ENCODE data around the gene EFS.
"Not testable (repeated sequence)": the region's sequence is repeated elsewhere in the genome, so short reads cannot be mapped to it uniquely, and the experiment has no call there.

Gene EFS

DNA sequence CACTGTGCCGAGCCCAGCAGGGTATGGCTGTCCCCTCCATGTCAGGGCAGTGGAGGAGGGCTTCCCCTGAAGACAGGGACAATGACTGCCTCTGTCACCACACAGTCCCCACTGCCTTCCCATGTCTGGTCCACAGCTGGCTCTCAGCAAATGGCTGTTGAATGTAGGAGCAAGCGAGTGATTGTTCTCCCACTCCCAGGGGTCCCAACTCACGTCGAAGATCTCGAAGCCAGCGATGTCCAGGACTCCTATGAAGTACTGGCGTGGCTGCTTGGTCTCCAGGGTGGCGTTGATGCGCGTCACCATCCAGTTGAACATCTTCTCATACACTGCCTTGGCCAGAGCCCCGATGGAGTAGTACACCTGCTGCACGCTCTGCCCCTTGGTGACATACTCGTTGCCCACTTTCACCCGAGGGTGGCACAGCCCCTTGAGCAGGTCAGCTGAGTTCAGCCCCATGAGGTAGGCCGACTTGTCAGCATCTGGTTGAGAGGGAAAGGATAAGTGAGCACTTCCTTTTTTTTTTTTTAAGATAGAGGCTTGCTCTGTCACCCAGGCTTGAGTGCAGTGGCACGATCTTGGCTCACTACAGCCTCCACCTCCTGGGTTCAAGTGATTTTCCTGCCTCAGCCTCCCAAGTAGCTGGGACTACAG is 35.7 kb upstream of the EFS start:
- H3K4me3 ChIP-seq (ENCODE audit: low read length); DNase-seq (ENCODE audit: low read depth, low spot score): not testable (repeated sequence)

DNA sequence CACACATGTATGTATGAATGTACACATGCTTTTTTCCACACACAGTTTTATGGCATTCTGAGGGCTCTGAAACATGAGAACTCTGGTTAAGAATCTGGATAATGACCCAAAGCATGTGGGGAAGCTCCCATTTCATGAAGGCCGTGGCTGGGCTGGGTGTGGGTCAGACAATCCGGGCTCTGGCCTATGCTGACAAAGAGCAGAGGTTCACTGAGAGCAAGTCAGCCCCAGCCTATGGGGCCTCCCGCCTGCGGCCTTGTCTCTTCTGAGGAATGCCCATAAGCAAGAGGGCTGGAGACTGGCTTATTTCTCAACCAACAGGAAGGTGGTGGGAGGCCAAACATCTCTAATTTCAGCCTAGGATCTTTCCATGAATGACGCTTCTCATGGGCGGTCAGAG is 34.6 kb upstream of the EFS start:
- DNase-seq (ENCODE audit: low read depth, low spot score) = no peak
- no peak overlapping the region for H3K4me3 ChIP-seq (ENCODE audit: low read length)

DNA sequence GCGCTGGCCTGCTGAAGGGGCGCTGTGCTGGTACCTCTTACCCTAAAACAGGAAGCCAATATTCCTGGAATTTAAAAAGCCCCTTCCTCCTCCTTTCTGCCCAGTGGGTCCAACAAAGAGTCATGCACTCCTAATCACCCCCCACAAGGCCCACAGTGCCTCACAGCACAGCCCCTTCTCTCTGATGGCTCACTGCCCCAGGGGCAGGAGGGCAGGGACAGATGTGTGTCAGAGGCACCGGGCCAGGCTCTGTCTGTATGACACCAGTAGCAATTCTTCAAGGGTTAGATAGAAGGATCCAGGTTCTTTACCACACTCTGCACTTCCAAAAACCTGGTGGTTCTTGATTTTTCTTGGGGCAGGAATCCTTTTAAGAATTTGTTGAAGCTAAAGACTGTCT is 34.2 kb upstream of the EFS start:
- H3K4me3 ChIP-seq (ENCODE audit: low read length) = no peak overlapping the region
- no peak for DNase-seq (ENCODE audit: low read depth, low spot score)

DNA sequence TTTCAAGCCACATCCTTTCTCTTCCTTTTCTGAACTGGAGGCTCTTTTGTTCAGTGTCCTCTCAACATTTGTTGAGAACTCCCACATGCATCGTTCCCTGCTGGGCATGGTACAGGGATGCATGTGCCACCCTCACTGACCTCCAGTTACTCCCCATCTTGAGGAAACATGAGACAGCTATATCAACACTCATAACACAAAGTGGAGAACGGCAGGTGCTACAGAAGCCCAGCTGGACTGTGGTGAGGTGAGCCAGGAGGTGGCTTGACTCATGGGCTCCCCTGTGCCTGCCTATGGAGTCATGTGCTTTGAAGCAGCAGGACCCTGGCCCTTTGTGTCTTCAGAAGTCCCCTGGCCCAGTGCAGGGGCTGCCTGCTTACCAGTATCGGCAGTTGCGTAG is 33.4 kb upstream of the EFS start:
- H3K4me3 ChIP-seq (ENCODE audit: low read length) = no peak overlapping the region
- no peak for DNase-seq (ENCODE audit: low read depth, low spot score)

DNA sequence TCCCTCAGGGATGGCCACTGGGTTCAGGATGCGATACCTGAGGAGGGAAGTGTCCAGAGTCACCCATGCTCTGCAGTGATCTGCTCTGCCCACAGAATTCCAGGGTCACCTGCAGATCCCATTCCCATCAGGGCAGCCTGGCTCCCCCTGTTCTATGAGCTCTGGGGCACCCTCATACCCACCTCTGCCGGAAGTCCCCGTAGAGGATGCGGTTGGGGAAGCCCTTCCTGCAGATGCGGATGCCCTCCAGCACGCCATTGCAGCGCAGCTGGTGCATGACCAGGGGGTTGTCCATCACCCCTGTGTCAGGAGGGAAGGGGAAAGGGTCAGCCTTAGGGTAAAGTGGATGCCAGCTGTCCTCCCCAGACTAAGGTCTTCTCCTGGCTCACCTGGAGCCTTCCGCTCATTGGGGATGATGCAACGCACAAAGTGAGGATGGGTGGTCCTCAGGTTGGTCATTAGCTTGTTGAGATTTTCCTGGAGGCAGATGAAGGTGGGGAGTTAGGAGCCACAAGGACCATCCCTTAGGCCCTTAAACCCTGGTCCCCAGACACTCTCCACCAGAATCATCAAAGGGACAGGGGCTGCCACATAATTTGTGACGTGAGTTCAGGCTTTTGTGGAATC is 31.9 kb upstream of the EFS start:
- DNase-seq (ENCODE audit: low read depth, low spot score) = no peak
- H3K4me3 ChIP-seq (ENCODE audit: low read length) = no peak overlapping the region

DNA sequence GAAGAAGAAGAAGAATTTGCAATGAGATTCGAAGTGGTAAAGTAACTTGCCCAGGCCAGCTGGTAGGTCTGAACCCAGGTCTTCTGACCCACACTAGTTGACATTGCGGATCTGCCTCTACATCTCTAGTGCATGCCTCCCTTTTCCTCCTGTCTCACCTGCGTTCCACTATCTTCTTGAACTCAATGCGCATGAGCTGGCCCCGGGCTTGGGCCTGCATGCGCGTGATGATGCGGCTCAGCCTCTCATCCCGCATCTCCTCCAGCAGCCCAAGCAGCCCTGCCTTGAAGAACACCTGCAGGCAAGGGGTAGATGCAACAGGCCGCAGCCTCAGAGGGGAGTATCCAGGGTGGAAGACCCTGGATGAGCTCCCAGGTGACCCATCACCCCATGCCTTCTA is 31.2 kb upstream of the EFS start:
- no peak overlapping the region for H3K4me3 ChIP-seq (ENCODE audit: low read length)
- no peak for DNase-seq (ENCODE audit: low read depth, low spot score)

DNA sequence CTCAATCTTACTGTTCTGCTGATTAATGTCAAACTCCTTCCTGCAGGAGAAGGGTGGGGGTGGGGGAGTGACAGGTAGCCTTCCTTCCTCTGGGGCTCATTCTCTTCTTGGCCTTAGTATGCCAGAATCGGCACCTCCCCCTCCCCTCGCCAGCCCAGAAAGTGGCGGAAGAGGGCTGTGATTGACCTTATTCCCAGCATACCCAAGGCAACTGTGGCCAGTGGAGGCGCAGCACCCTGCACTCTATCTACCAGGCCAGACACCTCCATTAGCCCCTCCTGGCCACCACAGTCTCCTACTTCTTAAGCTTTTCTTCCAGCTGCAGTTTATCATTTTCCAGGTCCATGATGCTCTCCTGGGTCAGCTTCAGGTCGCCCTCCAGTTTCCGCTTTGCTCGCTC is 27.6 kb upstream of the EFS start:
- H3K4me3 ChIP-seq (ENCODE audit: low read length) = no peak overlapping the region
- DNase-seq (ENCODE audit: low read depth, low spot score) = no peak

DNA sequence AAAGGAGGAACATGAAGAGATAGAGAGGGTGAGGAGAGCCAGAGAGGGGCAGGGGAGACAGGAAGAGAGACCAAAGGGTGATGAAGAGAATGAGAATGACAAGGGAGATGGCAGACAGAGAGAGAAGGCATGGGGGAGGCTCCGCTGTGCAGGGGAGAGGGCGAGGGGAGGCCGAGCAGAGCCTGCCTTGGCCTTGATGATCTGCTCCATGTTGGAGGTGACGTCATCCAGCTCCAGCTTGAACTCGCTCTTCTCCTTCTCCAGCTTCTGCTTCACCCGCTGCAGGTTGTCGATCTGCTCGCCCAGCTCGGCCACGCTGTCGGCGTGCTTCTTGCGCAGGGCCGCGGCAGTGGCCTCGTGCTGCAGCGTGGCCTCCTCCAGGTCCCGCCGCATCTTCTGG is 24.9 kb upstream of the EFS start:
- DNase-seq (ENCODE audit: low read depth, low spot score); H3K4me3 ChIP-seq (ENCODE audit: low read length): not testable (repeated sequence)

DNA sequence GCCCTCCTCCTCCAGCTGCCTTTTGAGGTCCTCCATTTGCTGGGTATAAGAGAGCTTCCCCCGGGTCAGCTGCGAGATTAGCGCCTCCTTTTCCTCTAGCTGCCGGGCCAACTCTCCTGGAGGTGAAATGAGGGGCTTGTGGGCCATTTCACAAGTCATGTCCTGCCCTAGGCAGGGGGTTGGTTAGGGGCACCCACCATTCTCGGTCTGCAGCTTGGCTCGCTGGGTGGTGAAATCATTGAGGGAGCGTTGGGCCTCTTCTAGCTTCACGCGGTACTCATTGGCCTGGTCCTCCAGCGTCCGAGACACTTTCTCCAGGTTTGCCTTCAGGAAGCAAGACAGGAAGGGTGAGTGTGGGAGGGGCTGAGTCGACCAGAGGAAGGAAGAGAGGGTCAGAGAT is 24.4 kb upstream of the EFS start:
- DNase-seq (ENCODE audit: low read depth, low spot score) = no peak
- H3K4me3 ChIP-seq (ENCODE audit: low read length) = no peak overlapping the region

DNA sequence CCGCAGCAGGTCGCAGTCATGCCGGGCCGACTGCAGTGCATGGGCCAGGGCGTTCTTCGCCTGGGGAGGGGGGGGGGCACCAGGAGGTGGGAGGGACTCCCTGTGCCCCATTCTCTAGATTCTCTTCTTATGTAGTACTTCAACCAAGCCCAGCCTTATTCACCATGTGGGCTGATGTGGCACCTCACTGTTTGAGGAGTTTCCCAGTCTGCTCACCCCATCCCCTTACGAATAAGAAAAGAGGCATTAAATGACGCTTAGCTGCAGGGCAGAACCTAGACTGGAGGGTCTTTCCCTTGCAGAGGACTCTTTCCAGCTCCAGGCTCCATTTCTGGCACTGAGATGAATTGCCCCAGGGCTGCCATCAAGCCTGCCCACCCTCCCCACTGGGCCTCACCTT is 24.0 kb upstream of the EFS start:
- no peak for DNase-seq (ENCODE audit: low read depth, low spot score)
- no peak overlapping the region for H3K4me3 ChIP-seq (ENCODE audit: low read length)

DNA sequence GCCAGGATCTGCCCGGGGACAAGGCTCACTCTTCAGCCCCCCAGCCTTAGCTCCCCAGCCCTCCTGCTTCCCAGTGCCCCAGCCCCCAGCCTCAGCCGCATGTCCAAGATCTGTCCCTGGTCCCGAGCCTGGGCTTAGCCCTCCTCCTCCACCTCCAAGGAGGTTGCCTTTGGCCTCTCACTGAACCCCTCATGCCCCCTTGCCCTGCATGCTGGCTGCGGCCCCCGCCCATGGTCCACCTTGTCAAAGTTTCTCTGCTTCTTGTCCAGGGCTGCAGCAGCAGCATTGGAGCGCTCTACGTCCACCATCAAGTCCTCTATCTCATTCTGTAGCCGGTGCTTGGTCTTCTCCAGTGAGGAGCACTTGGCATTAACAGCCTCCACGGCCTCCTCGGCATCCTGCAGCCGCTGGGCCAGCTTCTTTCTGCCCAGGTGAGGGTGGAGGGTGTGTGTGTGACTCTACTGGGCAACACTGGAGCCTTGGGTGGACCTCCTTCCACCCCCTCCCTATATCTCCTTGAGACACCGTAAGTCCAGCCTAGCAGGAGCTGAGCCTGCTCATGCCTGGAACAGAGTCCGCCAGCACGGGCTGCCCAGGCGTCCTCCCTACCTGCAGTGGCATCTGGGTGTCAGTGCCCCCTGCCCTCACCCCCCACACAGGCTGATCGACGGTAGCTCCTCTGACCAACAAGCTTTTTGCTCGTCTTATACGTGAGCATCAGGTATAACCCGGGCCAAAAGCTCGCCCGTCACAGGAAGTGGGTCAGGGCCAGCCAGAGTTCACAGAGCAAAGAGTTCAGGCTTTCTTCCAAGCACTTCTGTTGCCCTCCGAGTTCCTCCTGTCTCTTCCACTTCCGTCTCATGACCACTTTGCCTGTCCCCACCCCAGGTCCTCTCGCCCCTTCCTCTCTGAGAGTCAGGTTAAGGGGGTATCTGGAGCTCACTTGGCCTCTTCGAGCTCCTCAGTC is 23.2 kb upstream of the EFS start:
- no peak for DNase-seq (ENCODE audit: low read depth, low spot score)
- H3K4me3 ChIP-seq (ENCODE audit: low read length) = no peak overlapping the region

DNA sequence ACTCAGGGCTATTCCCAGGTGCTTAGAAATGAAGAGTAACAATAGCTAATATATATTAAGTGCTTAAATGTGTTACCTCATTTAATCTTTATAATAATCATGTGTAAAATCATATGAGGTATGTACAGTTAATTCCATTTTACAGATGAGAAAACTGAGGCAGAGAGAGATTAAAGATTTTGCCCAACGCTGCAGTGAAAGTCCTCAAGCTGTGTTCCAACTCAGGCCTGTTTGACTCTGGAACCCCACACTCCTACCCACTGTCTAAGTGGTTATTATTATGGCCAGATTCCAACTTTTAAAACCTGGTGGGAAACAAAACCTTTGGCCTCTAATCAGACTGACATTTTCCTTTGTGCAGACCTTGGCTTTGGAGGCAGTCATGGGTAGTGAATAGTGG is 22.0 kb upstream of the EFS start:
- H3K4me3 ChIP-seq (ENCODE audit: low read length) = no peak overlapping the region
- no peak for DNase-seq (ENCODE audit: low read depth, low spot score)

DNA sequence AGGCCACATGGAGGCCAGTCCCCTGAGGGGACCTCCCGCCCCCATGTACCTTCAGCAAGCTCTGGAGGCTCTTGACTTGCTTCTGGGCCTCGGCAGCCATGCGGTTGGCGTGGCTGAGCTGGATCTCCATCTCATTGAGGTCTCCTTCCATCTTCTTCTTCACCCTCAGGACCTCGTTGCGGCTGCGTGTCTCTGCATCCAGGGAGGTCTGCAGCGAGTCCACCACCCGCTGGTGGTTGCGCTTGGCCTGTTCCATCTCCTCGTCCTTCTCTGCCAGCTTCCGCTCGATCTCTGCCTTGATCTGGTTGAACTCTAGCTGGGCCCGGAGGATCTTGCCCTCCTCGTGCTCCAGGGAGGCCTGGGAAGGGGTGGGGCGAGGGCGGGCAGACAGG is 21.3 kb upstream of the EFS start:
- H3K4me3 ChIP-seq (ENCODE audit: low read length); DNase-seq (ENCODE audit: low read depth, low spot score): not testable (repeated sequence)

DNA sequence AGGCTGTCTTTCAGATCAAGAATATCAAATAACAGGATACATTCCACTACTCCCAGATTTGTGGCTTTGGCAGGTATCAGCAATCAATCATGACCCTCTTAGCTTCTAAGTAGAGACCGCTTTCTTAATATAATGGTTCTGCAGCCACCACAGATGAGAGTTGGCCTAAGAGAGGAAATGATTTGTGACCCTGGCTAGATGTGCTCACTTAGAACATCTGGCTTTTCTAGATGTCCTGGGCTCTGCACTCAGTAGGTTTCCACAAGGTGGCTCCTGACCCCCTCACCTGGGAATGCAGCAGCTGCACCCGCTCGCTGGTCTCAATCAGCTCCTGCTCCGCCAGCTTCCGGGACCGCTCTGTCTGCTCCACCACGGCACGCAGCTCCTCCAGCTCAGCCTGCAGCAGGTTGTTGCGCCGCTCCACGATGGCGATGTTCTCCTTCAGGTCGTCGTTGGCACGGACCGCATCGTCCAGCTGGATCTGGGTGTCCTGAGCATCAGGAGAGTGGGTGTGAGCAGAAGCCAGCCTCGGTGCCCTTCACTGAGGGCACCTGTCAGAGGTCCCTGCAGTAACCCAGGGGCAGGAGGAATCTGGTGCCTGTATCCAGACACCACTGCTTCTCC is 20.8 kb upstream of the EFS start:
- H3K4me3 ChIP-seq (ENCODE audit: low read length) = no peak overlapping the region
- DNase-seq (ENCODE audit: low read depth, low spot score) = no peak

DNA sequence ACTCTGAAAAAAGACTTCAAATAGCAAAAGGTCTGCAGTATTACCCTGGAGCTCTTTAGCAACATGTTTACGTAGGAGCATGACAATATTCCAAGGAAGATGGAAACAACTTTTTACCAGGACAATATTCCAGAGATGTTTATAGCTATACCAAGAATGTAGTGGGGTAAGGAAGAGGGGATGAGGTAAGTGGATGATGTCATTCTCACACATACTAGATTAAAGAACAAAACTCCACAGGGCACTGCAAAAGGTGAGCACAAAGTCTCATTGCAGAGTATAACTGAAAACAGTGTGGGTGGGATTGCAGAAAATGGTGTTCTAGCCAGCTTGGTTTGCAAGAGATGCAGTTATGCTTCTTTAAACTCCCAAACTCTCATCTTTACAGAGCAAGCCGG is 20.3 kb upstream of the EFS start:
- no peak for DNase-seq (ENCODE audit: low read depth, low spot score)
- no peak overlapping the region for H3K4me3 ChIP-seq (ENCODE audit: low read length)

DNA sequence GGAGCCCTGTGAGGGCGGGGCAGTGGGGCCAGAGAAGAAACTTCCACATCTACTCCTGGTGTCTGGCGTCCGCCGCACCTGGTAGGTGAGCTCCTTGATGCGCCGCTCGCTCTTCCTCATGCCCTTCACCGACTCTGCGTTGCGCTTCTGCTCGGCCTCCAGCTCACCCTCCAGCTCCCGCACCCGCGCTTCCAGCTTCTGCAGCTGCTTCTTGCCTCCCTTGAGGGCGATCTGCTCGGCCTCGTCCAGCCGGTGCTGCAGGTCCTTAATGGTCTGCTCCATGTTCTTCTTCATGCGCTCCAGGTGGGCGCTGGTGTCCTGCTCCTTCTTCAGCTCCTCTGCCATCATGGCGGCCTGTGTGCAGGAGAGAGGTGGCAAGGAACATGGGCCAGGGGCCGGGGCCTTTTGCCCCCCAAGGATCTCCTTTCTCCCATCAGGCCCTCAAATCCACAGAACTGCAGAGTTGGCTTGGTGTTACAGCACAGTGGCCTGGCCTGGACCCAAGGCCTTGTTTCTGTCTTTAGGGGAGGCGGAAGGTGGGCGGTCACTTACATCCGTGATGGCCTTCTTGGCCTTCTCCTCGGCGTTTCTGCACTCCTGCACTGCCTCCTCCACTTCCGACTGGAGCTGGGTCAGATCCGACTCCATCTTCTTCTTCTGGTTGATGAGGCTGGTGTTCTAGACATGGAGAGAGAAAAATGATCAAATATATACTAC is 19.6 kb upstream of the EFS start:
- no peak overlapping the region for H3K4me3 ChIP-seq (ENCODE audit: low read length)
- DNase-seq (ENCODE audit: low read depth, low spot score) = no peak

DNA sequence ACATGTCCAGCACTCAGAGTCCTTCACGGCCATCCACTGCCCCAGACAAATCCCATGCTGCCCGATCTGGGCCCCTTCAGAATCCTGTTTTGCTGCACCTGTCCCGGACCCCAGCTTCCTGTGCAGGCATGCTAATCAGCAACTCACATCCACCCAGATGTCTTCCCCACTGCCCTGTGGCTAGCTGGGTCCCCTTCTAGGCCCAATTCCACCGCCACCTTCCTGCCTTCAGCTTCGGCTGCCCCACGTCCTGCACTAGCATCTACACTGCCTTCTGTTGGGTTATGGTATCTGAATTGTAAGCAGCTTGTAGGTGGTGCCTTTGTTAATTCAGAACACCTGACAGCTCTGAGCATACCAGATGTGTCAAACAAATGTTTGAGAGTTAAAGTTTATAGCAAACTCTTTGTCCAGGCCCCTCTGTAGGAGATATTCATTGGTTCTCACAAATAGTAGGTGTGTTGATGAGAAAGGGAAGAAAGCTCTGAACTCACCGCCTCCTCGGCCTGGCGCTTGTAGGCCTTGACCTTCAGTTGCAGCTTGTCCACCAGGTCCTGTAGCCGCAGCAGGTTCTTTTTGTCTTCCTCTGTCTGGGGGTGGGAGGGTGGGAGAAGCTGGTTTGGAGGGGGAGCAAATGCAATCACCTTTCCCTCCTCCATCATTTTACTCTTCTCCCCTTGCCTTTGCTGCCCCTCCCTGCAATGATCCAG is 17.9 kb upstream of the EFS start:
- no peak overlapping the region for H3K4me3 ChIP-seq (ENCODE audit: low read length)
- DNase-seq (ENCODE audit: low read depth, low spot score) = no peak

DNA sequence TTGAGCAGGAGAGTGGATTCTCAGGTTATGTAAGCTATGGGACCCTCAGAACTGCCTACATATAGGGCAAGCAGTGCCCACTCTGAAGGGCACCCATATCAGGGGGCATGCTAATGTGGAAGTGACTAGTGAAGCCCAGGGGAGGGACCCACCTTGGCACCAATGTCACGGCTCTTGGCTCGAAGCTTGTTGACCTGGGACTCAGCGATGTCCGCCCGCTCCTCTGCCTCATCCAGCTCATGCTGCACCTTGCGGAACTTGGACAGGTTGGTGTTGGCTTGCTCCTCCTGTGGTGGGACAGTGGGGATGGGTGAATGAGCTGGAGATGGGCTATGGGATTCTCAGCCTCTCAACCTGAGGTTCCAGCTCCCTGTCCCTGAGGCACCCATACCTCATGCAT is 17.3 kb upstream of the EFS start:
- no peak for DNase-seq (ENCODE audit: low read depth, low spot score)
- no peak overlapping the region for H3K4me3 ChIP-seq (ENCODE audit: low read length)

DNA sequence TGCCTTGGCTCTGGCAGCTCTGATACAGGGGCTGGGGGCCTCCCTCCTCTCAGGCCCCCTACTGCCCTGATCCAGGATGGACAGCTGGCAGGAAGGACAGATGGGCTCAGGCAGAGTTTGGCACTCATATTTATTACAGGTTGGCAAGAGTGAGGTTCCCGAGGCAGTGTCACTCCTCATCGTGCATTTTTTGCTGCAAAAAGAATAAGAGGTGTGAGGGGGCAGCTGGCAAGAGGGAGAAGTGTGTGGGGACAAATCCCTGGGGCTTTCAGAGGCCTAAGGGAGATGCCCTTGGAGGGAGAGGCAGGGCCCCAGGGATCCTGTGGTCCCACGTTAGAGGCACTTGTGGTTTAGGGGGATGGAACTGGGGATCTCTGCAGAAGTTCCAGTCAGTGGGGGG is 16.9 kb upstream of the EFS start:
- no peak overlapping the region for H3K4me3 ChIP-seq (ENCODE audit: low read length)
- no peak for DNase-seq (ENCODE audit: low read depth, low spot score)

Measured in Jurkat, Clone E6-1 (cell line).